Activated CD4-positive, CD25-positive, alpha-beta regulatory T cell treated with anti-CD3 and anti-CD28 coated beads, Interleukin-2, amount 50 U/mL, for 24 hours (primary cell): ENCODE measurements around the gene FKBP4.

Experiments used
- ATAC-seq, 2 donors: fragments of 150-1000 bp; cut with Tn5 transposase; one replicate each; pipeline ENCODE4 v1.10.0; 2021; ENCODE audit warnings: mild to moderate bottlenecking in 1 of 2, moderate library complexity in 1 of 2

Gene FKBP4

DNA sequence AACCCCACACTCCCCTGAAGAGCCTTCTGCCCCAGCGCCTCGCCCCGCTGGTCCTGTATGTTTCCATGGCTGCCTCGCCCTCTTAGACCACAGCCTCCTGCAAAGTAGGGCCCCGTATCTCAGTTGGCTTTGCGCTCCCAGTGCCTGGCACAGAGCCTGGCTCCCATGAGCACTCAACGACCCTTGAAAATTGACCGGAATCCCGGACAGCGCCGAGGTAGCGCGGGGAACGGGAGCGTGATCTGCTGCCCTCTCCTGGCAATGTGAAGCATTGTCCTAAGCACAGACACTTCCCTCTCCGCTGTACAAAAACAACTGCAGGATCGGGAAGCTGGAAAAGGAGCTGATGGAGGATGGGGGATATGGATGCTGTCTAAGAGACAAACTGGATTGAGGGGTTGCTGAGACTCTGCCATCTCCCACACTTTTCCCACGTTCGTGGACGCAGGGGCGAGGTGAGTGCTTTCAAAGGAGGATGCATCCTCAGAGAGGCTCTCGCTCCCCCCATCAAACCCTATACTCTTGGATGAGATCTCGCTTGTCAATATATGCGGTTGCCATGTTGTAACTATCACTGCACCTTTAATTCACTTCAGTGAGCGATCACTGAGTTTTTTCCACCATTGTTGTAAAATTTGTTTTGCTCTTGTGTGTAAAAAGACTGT is 10.7 kb upstream of the FKBP4 start:
- peak; percentile 64 to 80 for ATAC-seq

DNA sequence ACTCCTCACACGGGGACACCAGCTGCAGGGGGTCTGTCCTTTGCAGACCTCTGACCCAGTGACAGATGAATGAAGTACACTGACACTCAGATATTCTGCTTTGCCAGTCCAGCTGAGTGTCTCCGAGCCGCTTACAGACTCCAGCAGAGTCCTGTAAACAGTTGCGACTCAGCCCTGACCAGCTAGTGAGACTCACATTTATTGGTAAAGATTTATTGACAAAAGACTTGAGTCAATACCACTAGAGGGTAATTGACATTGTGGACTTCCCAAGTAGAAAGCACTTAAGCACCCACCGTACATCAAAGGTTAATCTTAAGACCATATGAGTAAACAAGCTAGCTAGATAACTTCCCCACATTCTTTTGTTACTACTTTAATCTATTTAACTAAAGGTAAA is 9.8 kb upstream of the FKBP4 start:
- no peak for ATAC-seq

DNA sequence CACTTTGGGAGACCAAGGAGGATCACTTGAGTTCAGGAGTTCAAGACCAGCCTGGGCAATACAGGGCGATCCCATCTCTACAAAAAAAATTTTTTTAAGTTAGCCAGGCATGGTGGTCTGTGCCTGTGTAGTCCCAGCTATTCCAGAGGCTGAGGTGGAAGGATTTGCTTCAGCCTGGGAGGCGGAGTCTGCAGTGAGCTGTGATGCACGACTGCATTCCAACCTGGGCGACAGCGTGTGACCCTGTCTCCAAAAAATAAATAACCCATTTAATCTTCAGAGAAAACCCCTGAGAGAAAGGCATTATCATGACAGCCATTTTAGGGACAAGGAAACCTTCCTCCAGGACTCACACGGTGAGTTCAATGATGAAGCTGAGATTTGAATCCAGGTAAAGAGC is 3.7 kb upstream of the FKBP4 start:
- no peak for ATAC-seq

DNA sequence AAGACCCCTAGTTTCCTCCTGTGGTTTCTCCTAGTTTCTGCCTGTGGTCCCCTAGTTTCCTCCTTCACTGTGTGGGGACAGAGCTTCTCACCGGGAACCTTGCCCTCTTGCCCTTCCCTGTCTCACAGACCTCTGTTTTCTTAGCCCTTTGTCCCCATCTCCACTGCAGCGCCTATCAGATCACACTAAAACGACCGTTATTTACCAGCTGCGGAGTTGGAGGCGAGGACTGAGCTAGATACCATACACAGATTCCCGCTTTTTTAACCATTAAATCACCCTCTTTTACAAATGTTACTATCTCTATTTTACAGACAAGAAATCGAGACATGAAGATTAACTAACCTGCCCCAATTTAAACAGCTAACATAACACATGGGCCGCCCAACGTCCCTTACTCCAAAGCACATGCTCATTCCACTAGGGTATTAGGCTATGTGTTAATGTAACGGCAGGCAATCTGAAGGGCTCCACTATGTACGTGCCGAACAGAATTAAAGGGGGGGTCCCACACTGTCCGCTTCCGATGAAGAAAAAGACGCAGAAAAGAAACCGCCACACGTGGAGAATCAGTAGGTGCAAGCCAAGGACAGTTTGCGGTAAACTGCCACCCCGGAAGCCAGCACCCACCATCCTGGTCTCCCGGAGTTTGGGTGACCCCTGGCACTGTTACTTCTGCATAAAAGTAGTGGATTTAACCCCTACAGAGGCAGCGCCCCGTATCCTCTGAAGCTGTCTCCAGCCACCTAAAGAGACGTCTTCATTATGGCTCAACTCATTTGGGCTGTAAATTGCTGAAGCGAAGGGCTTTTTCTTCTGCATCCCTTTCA is 1.9 kb upstream of the FKBP4 start:
- no peak for ATAC-seq

DNA sequence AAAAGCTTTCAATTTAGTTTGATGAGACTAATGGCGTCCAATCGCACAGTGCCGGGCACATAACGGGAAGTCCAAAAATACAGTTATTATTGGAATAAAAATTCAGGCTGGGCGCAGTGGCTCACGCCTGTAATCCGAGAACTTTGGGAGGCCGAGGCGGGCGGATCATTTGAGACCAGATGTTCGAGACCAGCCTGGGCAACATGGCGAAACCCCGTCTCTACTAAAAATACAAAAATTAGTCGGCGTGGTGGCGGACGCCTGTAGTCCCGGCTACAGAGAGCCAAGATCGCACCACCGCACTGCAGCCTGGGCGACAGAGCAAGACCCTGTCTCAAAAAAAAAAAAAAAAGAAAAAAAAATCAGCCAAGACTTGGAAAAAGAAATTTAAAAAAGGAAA is 1.2 kb upstream of the FKBP4 start:
- no peak for ATAC-seq

DNA sequence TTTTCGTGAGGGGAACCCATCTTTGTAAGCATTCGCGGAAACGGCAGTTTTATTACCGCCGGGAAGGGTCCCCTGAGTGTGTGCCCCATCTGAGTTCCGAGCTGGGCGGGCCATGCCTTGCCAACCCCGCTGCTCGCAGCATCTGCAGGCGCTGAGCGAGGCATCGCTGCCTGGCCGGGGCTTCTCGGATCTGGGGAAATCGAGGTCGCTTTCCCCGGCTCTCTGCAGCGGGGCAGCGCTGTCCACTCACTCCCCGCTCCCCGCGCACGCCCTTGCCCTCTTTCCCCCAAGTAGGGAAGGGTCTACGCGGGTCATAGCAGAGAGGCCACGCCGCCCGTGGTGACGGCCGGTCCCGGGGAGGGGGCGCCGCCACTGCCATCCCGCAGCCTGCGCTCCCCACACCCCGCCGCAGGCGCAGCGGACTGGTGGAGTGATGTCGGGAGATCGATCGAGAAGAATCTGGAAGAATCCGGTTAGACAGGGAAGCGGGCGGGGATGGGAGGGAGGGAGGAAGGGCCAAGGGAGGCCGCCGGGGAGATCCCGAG is 507 bp upstream of the FKBP4 start:
- ATAC-seq = peak in 1 of 2 donors; percentile 6

DNA sequence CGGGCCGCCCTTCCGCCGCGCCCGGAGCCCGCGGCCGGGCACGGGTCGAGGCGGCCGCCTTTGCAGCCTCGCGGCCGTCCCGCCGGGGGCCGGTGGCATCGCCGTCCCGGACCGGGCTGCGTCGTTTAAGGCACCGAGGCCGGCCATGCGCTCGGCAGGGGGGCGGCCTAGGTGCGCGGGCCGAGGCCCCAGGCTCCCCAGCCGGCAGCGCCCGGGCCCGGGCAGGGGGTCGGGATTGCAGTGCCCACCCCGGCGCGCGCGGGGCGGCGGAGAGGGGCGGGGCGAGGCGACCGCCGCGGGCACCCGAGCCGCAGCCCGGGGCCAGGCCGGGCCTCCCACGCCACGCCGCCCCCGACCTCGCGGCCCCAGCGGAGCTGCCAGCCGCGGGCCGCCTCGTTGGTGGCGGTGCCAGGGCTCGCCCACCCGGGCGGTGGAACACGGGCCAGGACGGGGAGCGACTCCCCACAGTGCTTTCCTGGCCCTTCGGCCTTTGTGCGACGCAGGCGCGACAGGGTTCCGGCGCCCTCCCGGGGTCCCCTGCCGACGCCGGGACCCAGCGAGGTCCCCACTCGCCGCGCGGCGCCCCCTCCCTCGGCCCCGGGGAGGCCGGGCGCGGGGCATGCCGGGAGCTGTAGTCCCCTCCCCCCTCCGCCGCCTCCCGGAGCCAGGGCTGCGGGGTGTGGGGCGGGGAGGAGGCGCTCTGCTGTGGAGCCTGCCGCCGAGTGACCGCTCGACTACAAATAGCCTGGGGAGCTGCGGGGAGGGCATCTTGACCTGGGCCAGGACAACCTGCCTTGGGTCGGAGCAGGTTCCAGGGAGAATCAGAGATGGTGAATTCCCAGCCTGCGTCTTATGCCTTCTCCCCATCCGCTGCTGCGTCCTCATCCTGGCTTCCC is 769 bp downstream of the FKBP4 start:
- ATAC-seq = peak; percentile 67 to 71

DNA sequence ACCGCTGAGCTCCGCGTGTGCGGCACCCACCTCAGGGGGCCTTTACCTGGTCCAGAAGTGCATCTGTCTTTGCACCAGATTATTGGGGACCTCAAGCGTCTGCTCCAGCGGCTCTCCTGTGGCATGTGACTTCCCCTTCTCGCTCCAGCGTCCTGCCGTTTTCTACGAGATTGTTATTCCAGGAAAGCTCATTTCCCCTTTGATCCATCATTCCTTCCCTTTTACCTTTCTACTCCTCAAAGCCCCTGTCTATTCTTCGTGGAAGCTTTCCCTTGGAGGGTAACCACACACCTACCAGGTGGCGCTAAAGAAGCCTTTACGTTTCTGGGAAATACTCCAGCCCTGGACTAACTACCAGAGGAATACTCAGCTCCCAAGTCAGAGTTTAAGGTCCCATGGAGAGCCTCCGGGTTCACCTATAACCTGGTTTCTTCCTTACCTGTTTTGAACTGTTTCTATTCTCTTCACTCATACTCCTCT is 1.5 kb downstream of the FKBP4 start:
- ATAC-seq = no peak

DNA sequence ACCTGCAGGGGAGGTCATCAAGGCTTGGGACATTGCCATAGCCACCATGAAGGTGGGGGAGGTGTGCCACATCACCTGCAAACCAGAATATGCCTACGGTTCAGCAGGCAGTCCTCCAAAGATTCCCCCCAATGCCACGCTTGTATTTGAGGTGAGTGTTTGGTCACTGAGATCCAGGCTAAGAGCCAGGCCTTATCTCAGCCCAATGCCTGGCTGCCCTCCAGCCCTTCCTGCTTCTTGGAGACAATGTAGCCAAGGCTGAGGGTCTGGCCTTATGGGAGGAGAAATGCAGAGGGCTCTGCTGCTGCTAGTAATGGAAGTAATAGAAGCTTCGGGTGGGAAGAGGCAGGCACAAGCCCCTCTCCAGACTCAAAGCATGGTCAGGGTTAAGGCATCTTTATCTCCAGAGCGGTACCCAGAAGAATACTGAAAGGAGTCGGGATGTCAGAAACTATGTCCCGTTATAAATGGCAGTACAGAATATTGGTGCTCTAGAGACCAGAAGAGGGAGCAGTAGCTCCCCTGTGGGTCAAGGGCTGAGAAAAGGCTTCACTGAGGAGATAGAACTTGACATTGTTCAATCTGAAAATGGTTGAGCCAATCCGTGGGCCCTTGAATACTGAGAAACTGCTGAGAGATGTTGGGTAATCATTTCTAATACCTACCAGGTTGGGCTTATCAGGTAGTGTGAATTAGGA is 3.1 kb downstream of the FKBP4 start:
- ATAC-seq = no peak

DNA sequence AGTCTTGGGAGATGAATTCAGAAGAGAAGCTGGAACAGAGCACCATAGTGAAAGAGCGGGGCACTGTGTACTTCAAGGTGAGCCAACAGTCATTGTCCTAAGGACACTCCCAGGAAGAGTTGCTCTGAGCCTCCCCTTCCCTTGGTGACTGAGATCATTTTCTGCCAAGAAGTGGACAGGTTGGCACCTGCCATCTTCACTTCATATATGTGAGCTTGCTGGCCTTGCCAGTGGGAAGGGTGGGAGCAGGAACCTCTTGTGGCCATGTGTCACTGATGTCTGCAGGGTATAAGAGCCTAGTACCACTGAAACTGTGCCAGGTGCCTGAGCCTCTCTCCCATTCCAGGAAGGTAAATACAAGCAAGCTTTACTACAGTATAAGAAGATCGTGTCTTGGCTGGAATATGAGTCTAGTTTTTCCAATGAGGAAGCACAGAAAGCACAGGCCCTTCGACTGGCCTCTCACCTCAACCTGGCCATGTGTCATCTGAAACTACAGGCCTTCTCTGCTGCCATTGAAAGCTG is 5.3 kb downstream of the FKBP4 start:
- ATAC-seq = no peak

DNA sequence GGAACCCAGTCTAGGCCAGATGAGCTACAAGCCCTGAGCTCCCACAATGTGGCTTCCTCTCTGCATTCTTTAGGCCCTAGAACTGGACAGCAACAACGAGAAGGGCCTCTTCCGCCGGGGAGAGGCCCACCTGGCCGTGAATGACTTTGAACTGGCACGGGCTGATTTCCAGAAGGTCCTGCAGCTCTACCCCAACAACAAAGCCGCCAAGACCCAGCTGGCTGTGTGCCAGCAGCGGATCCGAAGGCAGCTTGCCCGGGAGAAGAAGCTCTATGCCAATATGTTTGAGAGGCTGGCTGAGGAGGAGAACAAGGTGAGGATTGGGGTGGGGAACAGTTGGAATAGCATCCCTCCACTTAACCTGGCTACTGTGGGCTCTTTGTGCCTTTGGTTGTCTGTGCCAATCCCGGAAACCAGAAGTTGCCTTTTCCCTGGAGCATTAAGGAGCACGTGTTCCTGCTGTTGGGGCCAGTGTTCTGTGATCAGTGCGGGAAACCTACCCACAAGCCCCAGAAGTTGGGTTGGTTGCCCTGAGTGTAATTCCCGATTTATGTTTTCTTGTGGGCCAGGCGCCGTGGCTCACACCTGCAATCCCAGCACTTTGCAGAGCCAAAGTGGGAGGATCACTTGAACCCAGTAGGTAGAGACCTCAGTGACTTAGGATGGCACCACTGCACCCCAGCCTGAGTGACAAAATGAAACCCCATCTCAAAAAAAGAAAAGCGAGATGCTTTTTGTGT is 6.4 kb downstream of the FKBP4 start:
- ATAC-seq = no peak

DNA sequence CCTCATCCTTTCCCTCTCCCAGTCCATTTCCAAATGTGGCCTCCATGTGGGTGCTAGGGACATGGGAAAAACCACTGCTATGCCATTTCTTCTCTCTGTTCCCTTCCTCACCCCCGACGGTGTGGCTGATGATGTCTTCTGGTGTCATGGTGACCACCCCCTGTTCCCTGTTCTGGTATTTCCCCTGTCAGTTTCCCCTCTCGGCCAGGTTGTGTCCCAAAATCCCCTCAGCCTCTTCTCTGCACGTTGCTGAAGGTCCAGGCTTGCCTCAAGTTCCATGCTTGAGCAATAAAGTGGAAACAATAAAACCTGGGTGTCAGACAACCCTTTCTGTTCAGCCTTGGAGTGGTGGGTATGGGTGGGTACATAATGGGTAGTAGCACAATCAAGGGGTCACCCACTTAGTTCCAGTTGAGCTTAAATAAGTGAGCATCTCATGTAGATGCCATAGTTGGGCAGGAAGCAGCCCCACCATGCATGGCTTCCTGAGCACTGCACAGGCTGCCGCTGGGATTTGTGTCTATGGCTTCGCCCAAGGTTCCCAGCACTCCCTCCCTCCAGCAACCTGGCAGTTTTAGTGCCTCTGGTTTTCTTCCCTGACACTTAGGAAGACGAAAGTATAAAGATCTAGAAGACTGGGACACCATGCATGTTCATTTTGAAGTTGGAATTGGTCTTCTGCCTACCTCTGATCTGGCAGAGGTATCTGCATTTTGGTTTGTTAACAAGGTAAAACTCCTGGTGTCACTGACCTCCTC is 9.0 kb downstream of the FKBP4 start:
- no peak for ATAC-seq

DNA sequence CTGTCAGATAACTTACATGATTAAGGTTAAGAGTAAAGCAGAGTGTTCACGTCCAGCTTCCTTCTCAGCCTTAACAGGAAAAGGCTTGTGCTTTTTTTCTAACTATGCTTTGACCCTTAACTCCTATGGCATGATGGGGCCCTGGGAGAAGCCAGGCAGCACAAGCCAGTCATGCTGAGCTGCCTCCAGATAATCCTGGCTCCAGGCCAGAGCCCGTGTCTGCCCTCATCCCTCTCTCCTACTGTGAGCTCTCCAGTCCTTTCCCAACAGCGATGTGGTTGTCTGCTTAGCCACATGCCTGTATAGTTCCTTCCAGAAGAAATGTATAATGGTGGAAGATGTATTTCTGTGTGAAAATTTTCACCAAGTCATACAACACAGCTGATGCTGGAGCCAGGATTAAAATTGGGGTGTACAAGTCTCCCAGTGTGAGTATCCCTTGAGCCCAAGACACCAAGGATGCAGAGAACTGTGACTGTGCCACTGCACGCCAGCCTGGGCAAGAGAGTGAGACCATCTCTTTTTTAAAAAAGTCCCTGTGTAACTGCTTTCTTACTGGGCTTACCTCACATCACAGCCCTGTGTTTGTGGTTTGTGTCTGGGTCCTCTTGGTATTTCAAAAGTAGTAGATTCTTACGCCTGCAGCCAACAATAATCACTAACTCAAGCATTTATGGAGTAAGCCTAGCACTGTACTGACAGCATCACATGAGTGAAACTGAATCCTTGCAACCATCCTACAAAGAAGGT is 9.8 kb downstream of the FKBP4 start:
- ATAC-seq = no peak

DNA sequence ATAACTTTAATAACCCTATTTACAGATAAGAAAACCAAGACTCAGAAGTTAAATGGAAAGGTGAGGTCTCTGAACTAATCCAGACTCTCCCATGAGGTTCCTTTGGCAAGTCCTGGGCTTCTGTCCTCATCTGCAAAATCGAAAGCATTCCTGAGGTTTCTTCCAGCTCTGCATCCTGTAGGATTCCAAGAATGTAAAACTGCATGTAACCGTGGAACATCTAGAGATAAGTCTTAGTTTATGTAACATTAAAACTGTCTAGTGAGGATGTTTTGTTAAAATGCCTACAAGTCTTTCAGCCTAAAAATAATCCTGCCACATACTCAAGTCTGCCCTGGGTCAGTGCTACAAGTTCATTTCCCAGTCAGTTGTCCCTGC is 10.4 kb downstream of the FKBP4 start:
- ATAC-seq = no peak

DNA sequence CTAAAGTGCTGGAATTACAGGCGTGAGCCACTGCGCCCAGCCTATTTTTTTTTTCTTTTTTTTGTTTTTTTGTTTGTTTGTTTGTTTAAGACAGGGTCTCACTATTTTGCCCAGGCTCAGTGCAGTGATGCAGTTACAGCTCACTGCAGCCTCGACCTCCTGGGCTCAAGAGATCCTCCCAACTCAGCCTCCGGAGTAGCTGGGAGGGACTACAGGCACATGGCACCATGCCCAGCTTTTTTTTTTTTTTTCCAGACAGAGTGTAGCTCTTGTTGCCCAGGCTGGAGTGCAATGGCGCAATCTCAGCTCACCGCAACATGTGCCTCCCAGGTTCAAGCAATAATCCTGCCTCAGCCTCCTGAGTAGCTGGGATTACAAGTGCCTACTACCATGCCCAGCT is 11.9 kb downstream of the FKBP4 start:
- no peak for ATAC-seq

DNA sequence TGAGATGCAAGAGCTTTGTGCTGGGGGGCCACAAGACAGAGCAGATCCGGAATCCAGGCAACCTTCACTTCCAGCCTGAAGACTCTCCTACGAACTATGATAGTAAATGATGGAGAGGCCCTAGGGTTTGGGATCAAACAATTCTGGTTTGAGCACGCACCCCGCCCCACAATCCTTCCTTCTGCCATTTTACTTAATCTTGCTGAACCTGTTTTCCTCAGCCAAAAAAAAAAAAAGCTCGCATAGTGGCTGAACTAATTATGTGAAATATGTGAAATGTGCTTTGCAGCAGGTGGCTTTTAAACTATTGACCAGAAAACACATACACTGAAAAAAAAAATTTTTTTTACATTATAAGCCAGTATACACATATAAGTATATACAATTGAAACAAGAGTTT is 17.0 kb downstream of the FKBP4 start:
- ATAC-seq = no peak

DNA sequence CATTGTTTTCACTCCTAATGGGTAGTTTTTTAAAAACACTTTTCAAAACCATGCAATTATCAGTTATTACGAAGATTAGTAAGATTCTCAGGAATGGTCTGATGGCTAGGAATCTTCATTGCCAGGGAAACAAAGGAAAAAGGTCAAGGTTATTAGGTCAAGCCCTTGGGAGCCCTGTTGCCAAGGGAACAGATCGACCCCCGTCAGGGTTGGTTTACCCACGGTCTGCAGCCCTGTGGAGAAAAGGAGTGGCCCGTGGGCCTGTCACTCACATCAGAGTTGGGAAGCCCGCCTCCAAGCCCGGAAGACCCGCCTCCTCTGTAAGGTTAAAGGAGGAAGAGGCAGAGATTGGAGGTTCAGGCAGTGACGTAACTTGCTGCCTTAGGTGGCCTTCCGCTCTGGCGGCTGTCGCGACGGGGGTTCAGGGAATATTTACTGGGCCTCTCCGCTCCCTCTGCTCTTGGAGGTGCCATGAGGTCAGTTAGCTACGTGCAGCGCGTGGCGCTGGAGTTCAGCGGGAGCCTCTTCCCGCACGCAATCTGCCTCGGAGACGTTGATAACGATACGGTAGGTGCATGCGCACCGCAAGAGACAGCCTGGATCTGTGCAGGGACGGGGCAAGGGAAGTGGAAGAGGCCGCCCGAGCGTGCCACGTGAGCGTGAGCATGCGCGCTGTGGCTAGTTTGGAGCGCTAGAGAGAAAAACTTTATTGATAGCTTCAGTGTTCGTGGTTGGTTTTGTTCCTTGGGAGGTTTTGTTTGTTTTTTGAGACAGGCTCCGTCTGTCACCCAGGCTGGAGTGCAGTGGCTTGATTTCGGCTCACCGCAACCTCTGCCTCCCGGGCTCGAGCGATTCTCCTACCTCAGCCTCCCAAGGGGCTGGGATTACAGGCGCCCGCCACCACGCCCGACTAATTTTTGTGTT is 17.8 kb downstream of the FKBP4 start, which contains the start of gene ITFG2:
Gene ITFG2 (plus strand): TSS at position 379 of the 924 bp plus-strand sequence. CDS start 93 bp downstream, at position 472.
- ATAC-seq = peak; percentile 97
